Skeletal muscle tissue (tissue), 4 donors: ENCODE data around the gene MYO6. TPM values are rescaled to one million over a fixed set of nuclear protein-coding genes. Genes with fewer than 3 reads are reported as not detected.

Source experiments
- H3K27ac ChIP-seq: one replicate; pipeline ENCODE4 v1.7.0; 2013; ENCODE audit warnings: mild to moderate bottlenecking, low read depth, low read length, inconsistent platforms
- H3K27me3 ChIP-seq, 3 donors: one replicate each; pipeline ENCODE4 v1.7.0; 2013; ENCODE audit warnings: low read length in 3 of 3; ENCODE audit not compliant: control insufficient read depth in 3 of 3, insufficient read depth in 3 of 3
- H3K36me3 ChIP-seq, 3 donors: one replicate each; pipeline ENCODE4 v1.7.0; 2013; ENCODE audit warnings: low read length in 3 of 3; ENCODE audit not compliant: control insufficient read depth in 3 of 3, insufficient read depth in 3 of 3
- H3K4me1 ChIP-seq, 3 donors: one replicate each; pipeline ENCODE4 v1.7.0; 2013; ENCODE audit warnings: low read length in 3 of 3, mild to moderate bottlenecking in 3 of 3; ENCODE audit not compliant: control insufficient read depth in 3 of 3, insufficient read depth in 3 of 3
- H3K4me3 ChIP-seq, 3 donors: one replicate each; pipeline ENCODE4 v1.7.0; 2013; ENCODE audit warnings: low read length in 3 of 3
- H3K9ac ChIP-seq, 3 donors: one replicate each; pipeline ENCODE4 v1.7.0; 2013; ENCODE audit warnings: low read length in 3 of 3, mild to moderate bottlenecking in 3 of 3, moderate library complexity in 2 of 3, low read depth in 1 of 3
- H3K9me3 ChIP-seq, 3 donors: one replicate each; pipeline ENCODE4 v1.7.0; 2013; ENCODE audit warnings: low read length in 3 of 3; ENCODE audit not compliant: control insufficient read depth in 3 of 3
- total RNA-seq: library from RNA; depleted of rRNA; stranded (reverse); fragments of >200 nt; gene quantifications from one replicate; pipeline ENCODE4 v1.2.3, GENCODE V29; 2014
- donor health status: Osteomylitis.

The MYO6 gene
- total RNA-seq, 1 donor from 2014 or later = 3.7 TPM

DNA sequence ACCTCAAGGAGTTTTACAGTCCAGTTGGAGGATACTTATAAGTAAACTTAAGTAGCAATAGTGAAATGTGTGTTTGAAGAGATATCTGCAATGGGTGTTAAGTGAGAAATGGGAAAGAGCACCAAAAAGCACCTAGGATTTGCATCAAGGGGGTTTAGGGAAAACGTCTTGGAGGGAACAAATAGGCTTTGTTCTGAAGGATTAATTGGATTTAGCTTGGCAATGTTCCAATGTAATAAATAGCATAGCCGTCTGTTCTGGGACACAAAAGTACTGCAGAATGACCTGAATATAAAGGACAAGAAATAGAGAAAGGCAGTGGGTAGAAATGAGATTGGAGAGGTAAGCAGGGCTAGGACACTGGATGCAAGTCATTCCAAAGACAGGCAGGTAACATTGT is 2.8 kb upstream of the MYO6 start:
- Histone ChIP-seq H3K9me3 (no peaks in the 10 kb centered on the region), H3K36me3 (no peaks in the 10 kb centered on the region), H3K4me1 (peaks cover 0 to 5% (median 2%) of the 10 kb centered on the region in 3 donors), H3K9ac (no peak overlapping the region), H3K27me3 (no peaks in the 10 kb centered on the region), H3K27ac (no peak overlapping the region), H3K4me3 (no peak overlapping the region)

DNA sequence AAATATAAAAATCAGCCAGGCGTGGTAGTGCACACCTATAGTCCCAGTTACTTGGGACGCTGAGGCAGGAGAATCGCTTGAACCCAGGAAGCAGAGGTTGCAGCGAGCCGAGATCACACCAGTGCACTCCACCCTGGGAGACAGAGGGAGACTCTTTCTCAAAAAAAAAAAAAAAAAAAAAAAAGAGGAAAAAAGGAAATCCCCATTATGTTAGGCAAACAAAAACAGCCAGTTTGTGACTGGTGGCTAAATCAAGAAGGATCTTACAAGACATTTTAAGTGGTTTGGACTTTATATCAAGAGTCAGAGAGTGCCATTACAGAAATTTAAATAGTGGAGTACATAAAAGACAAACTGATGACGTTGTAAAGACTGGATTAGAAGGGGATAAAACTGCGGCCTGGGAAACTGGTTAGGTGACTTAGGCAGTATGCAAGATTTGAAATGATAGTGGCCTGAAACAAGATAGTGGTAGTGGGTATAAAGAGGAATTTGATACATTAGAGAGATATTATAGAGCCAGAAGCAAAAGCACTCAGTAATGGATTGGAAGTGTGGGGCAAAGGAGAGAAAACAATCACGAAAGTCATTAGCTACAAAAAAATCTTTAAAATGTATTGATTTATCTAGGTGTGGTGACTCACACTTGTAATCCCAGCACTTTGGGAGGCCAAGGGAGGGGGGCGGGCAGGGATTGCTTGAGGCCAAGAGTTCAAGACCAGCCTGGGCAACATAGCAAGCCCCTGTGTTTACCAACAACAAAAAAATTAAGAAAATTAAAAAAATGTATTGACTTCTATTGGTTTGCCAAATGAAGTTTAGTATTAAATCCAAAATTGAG is 1.7 kb upstream of the MYO6 start:
- H3K36me3 ChIP-seq = no peaks in the 10 kb centered on the region
- no peak overlapping the region for H3K4me3 ChIP-seq
- H3K4me1 ChIP-seq = peaks cover 2 to 5% (median 2%) of the 10 kb centered on the region in 3 donors
- no peaks in the 10 kb centered on the region for H3K27me3 ChIP-seq
- H3K9ac ChIP-seq = no peak overlapping the region
- H3K27ac ChIP-seq = no peak overlapping the region
- H3K9me3 ChIP-seq = no peaks in the 10 kb centered on the region

DNA sequence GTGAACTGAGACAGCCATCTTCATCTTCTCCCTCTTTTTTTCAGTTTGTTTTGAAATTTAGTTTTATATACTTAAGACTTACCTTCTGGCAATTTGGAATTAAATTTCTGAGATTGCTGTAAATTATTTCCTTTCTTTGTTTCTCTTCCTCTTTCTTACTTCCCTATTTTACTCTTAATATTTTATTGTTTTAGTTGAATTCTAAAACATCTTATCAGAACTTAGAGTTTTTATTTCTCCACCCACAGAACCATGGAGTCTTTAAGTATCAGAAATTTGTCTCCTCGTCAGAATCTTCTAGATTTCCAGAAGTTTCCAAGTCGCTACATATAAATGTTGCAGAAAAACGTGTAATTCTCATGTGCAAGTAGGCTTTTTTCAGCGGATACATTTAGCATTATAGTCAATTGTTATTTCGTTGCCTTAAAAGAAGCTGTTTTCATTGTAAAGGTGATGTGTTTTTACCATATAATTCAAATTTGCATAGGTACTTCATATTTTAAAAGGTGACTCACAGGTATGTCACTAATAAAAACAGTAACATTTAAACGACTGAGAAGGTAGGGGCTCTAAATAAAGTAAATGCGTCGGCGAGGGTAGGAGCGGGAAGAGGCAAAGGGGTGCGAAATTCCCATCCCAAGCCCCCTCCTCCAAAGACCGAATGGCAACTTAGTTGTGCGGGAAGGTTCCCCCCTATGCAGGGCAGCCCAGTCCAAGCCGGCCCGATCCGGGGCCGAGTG is 866 bp upstream of the MYO6 start:
- H3K4me3 ChIP-seq = peak overlapping the region; percentile 72 to 95 (median 89)
- peaks cover 2 to 5% (median 2%) of the 10 kb centered on the region in 3 donors for H3K4me1 ChIP-seq
- H3K27me3 ChIP-seq = no peaks in the 10 kb centered on the region
- H3K9ac ChIP-seq = peak overlapping the region; percentile 87 to 95 (median 92)
- no peaks in the 10 kb centered on the region for H3K9me3 ChIP-seq
- H3K36me3 ChIP-seq = no peaks in the 10 kb centered on the region
- peak overlapping the region; percentile 50 for H3K27ac ChIP-seq

DNA sequence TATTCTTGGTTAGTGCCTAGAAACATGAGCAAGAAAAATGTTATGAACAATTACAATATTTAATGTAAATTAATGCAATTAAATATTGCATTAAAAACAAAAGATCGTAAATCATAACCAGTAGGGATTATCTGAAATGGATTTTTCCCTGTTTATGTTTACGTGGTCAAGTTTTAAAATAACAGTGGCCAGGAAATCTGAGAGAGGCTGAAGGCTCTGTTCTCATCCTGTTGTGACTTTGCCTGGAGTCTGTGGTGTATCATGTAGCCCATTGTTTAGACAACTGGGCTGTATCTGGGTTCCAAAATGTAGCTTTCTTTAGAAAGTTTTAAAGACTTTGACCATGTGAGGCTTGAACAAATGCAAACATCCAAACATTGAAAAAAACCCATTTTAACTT is 2.4 kb downstream of the MYO6 start:
- H3K9ac ChIP-seq = no peak overlapping the region
- H3K4me1 ChIP-seq = peaks cover 2 to 5% (median 2%) of the 10 kb centered on the region in 3 donors
- no peak overlapping the region for H3K27ac ChIP-seq
- H3K27me3 ChIP-seq = no peaks in the 10 kb centered on the region
- H3K36me3 ChIP-seq = no peaks in the 10 kb centered on the region
- no peaks in the 10 kb centered on the region for H3K9me3 ChIP-seq
- no peak overlapping the region for H3K4me3 ChIP-seq

DNA sequence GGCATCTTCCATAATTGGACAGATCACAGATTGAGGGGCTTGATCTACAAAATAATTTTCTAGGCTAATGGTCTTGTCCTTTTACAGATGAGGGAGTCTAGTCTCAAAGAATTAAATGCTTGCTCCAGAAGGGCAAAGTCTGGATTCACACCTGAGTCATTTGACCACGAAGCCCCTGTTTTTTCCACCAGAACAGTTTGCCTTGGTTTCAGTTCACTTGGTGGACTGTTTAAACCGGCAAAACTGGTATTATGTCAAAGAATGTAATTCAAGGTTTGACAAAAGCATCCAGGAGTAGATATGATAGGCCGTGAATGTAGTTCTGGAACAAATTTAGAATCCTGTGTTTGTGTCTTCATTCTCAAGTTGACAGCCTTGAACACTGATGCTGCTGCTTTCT is 3.3 kb downstream of the MYO6 start:
- no peaks in the 10 kb centered on the region for H3K36me3 ChIP-seq
- H3K27me3 ChIP-seq = no peaks in the 10 kb centered on the region

DNA sequence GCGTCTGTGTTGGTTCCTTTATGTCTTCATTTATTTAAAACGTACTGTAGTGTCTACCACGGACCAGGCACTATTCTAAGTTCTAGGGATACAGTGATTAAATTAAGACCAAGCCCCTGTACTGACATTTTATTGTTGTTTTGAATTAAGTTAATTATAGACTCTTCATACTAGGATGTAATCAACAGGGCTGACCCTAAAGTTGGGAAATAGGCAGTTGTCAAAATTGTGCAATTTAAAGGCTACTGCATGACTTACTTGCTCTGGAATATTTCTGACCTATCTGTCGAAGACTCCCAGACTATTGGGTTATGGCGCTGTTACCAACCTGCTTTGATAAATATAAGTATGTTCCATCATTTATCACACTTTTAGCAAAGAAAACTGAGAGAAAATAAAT is 6.7 kb downstream of the MYO6 start:
- Histone ChIP-seq H3K4me1 (peaks cover 0 to 2% (median 0%) of the 10 kb centered on the region in 3 donors), H3K27me3 (no peaks in the 10 kb centered on the region), H3K9ac (no peak overlapping the region), H3K9me3 (no peaks in the 10 kb centered on the region), H3K27ac (no peak overlapping the region), H3K36me3 (no peaks in the 10 kb centered on the region), H3K4me3 (no peak overlapping the region)

More for the DNA sequence above, 3.3 kb downstream of the MYO6 start:
- Histone ChIP-seq H3K27ac (no peak overlapping the region), H3K4me3 (no peak overlapping the region), H3K9me3 (no peaks in the 10 kb centered on the region), H3K4me1 (peaks cover 2 to 5% (median 2%) of the 10 kb centered on the region in 3 donors), H3K9ac (no peak overlapping the region)

DNA sequence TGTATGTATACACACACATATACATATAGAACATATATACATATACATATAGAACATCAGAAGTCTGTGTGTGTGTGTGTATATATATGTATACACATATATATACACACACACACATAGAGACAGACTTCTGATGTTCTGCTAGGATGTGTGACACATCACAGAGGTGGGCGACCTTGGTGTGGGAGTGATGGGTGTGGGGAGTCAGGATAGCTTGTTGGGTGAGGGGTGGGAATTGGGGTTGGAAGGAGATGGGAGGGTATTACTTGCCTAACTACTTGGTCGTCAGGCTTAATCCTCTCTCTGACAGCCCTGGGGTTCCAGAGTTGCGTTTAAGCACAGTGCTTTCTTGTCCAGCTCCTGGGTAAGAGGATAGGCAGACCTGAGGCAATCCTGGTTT is 8.3 kb downstream of the MYO6 start:
- Histone ChIP-seq H3K4me3 (no peak overlapping the region), H3K4me1 (no peaks in the 10 kb centered on the region), H3K9me3 (no peaks in the 10 kb centered on the region)

DNA sequence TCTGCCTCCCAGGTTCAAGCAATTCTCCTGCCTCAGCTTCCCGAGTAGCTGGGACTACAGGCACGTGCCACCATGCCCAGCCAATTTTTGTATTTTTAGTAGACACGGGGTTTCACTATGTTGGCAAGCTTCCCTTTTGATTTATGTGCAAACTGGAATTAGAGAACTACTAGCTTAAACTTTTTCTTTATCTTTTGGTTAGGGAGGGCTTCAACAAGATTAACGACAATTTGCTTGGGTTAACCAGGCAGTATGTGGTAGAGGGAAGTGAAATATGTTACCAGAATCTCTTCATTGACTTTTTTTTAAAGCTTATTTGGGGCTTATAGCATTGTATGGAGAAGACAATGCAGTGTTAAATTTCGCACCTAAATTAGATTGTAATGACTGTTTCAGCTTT is 9.0 kb downstream of the MYO6 start:
- no peaks in the 10 kb centered on the region for H3K4me1 ChIP-seq

More for the DNA sequence above, 8.3 kb downstream of the MYO6 start:
- Histone ChIP-seq H3K9ac (no peak overlapping the region), H3K36me3 (no peaks in the 10 kb centered on the region), H3K27me3 (no peaks in the 10 kb centered on the region), H3K27ac (no peak overlapping the region)

DNA sequence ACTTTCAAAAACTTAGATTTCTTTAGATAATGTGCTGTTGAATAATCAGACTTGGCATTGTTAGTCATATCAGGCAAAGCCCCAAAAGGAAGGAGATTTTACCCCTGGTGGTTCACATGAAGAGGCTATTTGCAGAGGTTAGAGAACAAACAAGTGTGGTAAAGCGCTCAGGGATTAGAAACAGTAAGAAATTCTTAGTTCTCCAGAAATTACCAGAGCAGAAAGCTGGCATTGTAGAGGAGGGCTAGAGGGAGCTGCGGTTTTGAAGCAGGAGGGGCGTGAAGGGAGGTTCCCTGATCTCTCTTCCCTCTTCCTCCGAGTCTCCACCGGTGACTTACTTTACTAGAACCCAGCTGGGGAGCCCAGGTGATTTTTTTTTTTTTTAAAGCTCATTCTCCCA is 10.2 kb downstream of the MYO6 start:
- H3K9ac ChIP-seq = no peak overlapping the region
- no peak overlapping the region for H3K27ac ChIP-seq
- no peak overlapping the region for H3K4me3 ChIP-seq
- H3K9me3 ChIP-seq = no peaks in the 10 kb centered on the region
- H3K4me1 ChIP-seq = no peaks in the 10 kb centered on the region
- no peaks in the 10 kb centered on the region for H3K27me3 ChIP-seq
- no peaks in the 10 kb centered on the region for H3K36me3 ChIP-seq

More for the DNA sequence above, 9.0 kb downstream of the MYO6 start:
- Histone ChIP-seq H3K27ac (no peak overlapping the region), H3K36me3 (no peaks in the 10 kb centered on the region), H3K4me3 (no peak overlapping the region), H3K9ac (no peak overlapping the region), H3K27me3 (no peaks in the 10 kb centered on the region), H3K9me3 (no peaks in the 10 kb centered on the region)

DNA sequence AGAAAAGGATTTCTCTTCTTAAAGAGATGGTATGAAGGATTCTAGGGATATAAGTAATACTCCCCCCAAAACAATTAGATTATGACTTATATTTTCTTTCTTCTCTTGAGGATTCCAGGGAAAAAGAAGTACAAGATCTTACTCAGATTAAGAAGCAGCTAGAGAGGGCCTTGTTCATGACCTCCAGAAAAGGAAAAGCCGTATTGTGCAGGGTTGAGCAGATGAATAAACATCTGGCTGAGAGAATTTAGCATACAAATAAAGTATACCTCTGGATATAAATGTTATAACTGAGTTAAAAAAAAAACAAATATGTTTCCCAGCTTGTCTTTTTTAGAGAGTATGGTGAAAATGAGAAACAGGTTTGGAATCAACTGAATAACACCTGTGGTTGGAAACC is 11.3 kb downstream of the MYO6 start:
- H3K4me1 ChIP-seq = no peaks in the 10 kb centered on the region
- H3K36me3 ChIP-seq = no peaks in the 10 kb centered on the region
- no peak overlapping the region for H3K9ac ChIP-seq
- H3K4me3 ChIP-seq = no peak overlapping the region
- no peak overlapping the region for H3K27ac ChIP-seq
- no peaks in the 10 kb centered on the region for H3K27me3 ChIP-seq
- no peaks in the 10 kb centered on the region for H3K9me3 ChIP-seq
